NCI-H345 (cell line): ENCODE data around the gene CPXM2.

ENCODE experiments used
- DNase-seq: peaks from one replicate; lab custom pipeline; 2025; lab: John Stamatoyannopoulos, UW

The CPXM2 gene

GRCh38 chr10:123869020-123869414 is 22.6 kb downstream of the CPXM2 start:
- no peak for DNase-seq

- DNase-seq: peak; percentile 65
These were observed 23.3 kb downstream of the CPXM2 start for GRCh38 chr10:123868038-123869019.

- DNase-seq: no peak
These were observed 25.7 kb downstream of the CPXM2 start for GRCh38 chr10:123865880-123866279.

GRCh38 chr10:123865350-123865749 is 26.3 kb downstream of the CPXM2 start:
- no peak for DNase-seq

GRCh38 chr10:123864923-123865322 is 26.7 kb downstream of the CPXM2 start:
- DNase-seq: no peak

GRCh38 chr10:123863721-123864482 is 27.7 kb downstream of the CPXM2 start:
- DNase-seq: no peak

- no peak for DNase-seq
These were observed 28.4 kb downstream of the CPXM2 start for GRCh38 chr10:123863183-123863575.

- no peak for DNase-seq
These were observed 29.0 kb downstream of the CPXM2 start for GRCh38 chr10:123862421-123863182.

- no peak for DNase-seq
These were observed 30.8 kb downstream of the CPXM2 start for GRCh38 chr10:123860856-123861255.

GRCh38 chr10:123860209-123860608 is 31.4 kb downstream of the CPXM2 start:
- DNase-seq: no peak

- DNase-seq: no peak
These were observed 32.0 kb downstream of the CPXM2 start for GRCh38 chr10:123859653-123860050.

GRCh38 chr10:123858907-123859652 is 32.5 kb downstream of the CPXM2 start:
- DNase-seq: no peak

GRCh38 chr10:123858077-123858681 is 33.4 kb downstream of the CPXM2 start:
- DNase-seq: no peak

GRCh38 chr10:123857616-123858015 is 34.0 kb downstream of the CPXM2 start:
- no peak for DNase-seq

- DNase-seq: no peak
These were observed 36.5 kb downstream of the CPXM2 start for GRCh38 chr10:123855008-123855684.

- no peak for DNase-seq
These were observed 37.1 kb downstream of the CPXM2 start for GRCh38 chr10:123854498-123854897.

GRCh38 chr10:123854003-123854402 is 37.6 kb downstream of the CPXM2 start:
- no peak for DNase-seq

GRCh38 chr10:123852411-123852951 is 39.1 kb downstream of the CPXM2 start:
- DNase-seq: no peak

GRCh38 chr10:123848564-123849457 is 42.8 kb downstream of the CPXM2 start:
- DNase-seq: no peak
